Measurements from ENCODE around the gene MZT2B. TPM values are rescaled to one million over a fixed set of nuclear protein-coding genes. Genes with fewer than 3 reads are reported as not detected.
"Not testable (repeated sequence)": the region's sequence is repeated elsewhere in the genome, so short reads cannot be mapped to it uniquely, and the experiment has no call there.

The MZT2B gene, protein sequence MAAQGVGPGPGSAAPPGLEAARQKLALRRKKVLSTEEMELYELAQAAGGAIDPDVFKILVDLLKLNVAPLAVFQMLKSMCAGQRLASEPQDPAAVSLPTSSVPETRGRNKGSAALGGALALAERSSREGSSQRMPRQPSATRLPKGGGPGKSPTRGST
- total RNA-seq = 100 to 1,000 TPM; 161 to 195 TPM

DNA sequence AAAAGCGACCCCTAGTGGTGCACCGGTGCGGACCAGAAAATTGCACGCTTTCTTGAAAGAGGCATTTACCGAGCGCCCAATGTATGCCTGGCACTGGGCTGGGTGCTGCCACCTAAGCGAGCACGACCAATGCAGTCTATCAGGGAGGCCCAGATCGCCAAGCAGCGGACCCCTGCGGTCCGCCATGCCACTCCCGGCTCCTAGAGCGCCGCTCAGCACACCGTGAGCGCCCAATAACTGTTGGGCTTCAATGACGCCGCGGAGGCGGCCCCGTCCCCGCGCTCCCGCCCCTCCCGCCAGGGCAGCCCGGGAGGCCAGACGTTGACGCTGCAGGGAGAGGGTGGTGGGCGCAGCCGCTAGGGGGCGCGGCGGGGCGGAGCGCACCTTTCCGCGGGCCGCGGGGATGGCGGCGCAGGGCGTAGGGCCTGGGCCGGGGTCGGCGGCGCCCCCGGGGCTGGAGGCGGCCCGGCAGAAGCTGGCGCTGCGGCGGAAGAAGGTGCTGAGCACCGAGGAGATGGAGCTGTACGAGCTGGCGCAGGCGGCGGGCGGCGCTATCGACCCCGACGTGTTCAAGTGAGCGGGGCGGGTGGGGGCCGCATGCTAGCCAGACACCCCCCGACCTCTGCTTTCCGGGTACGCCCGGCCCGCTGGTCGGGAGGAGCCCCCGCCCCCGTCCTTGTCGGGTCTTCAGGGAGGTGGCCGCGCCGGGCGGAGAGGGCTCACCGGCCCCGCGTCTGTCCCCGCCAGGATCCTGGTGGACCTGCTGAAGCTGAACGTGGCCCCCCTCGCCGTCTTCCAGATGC, at the start of gene MZT2B:
Gene MZT2B, plus strand, starts transcription at position 383 of the 803 bp plus-strand sequence. Its CDS starts 21 bp downstream, at position 404.
- H3K4me1 ChIP-seq (replicated peaks); H3K9me3 ChIP-seq; H3K27me3 ChIP-seq (replicated peaks; ENCODE audit: insufficient read depth); H3K36me3 ChIP-seq: not testable (repeated sequence)
- peak; percentile 87 to 93 (median 92) for TF ChIP-seq CTCF (IDR thresholded peaks at IDR 0.05)
- peak within 1 kb of the TSS; percentile 98 for H3K4me3 ChIP-seq
- under 1% methylated on average over 69 of the region's 86 CpGs for WGBS
- intact Hi-C loops (cut with DNase I) = loop anchor here (2.0 to 10.0 kb wide), 3 partner anchors 151 to 923 kb away; partner anchors contain the start of genes IMP4 and PLEKHB2
- peak within 1 kb of the TSS; percentile 89 to 93 for H3K27ac ChIP-seq
- DNase-seq (ENCODE audit: low spot score) = peak; percentile 82

GRCh38 chr2:130135692-130136541, 46.1 kb upstream of the MZT2B start:
- intact Hi-C loops (cut with DNase I) = no loop called here
- WGBS = 85% methylated on average over 14 of the region's 15 CpGs

GRCh38 chr2:130136546-130136945, 45.5 kb upstream of the MZT2B start:
- H3K4me3 ChIP-seq; DNase-seq (ENCODE audit: low spot score); H3K27ac ChIP-seq; H3K4me1 ChIP-seq (replicated peaks); intact Hi-C loops (cut with DNase I); H3K9me3 ChIP-seq; H3K36me3 ChIP-seq; H3K27me3 ChIP-seq (replicated peaks; ENCODE audit: insufficient read depth): not testable (repeated sequence)
- WGBS = 59% methylated on average over 4 of the region's 10 CpGs

More at GRCh38 chr2:130135692-130136541, 46.1 kb upstream of the MZT2B start:
- no peak for TF ChIP-seq POLR2AphosphoS5 (IDR thresholded peaks at IDR 0.05)
- TF ChIP-seq CTCF (IDR thresholded peaks at IDR 0.05) = no peak
- H3K9me3 ChIP-seq = no peaks in the 10 kb centered on the region
- no peak overlapping the region for H3K27ac ChIP-seq
- no peaks in the 10 kb centered on the region for H3K27me3 ChIP-seq (replicated peaks; ENCODE audit: insufficient read depth)
- DNase-seq (ENCODE audit: low spot score) = no peak
- no peak overlapping the region for H3K4me3 ChIP-seq
- H3K4me1 ChIP-seq (replicated peaks) = no peaks in the 10 kb centered on the region
- no peaks in the 10 kb centered on the region for H3K36me3 ChIP-seq

DNA sequence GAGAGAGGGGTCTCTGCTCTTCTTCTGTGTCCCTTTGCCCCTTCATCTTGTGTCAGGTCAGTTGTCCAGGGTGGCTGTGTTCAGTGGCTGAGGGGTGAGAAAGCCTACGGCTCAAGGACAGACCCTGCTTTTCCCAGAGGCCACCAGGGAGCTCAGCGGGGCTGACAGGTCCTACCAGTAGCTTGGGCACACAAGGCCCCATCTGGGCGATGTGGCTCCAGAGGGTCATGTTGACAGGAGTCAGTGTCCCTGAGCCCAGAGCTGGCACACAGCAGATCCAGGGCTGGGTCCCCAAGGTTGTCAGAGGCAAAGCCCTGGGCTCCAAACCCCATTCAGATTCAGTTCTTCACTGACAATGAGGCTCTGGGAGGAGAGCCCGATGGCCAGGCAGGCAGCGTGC, 44.9 kb upstream of the MZT2B start:
- WGBS = 69% methylated on average over 3 of the region's 5 CpGs
- H3K9me3 ChIP-seq; DNase-seq (ENCODE audit: low spot score); H3K36me3 ChIP-seq; intact Hi-C loops (cut with DNase I); H3K27me3 ChIP-seq (replicated peaks; ENCODE audit: insufficient read depth); H3K27ac ChIP-seq; H3K4me1 ChIP-seq (replicated peaks); H3K4me3 ChIP-seq: not testable (repeated sequence)

GRCh38 chr2:130138326-130138725, 43.7 kb upstream of the MZT2B start:
- intact Hi-C loops (cut with DNase I); H3K4me3 ChIP-seq; H3K27me3 ChIP-seq (replicated peaks; ENCODE audit: insufficient read depth); H3K27ac ChIP-seq; H3K9me3 ChIP-seq; DNase-seq (ENCODE audit: low spot score); H3K36me3 ChIP-seq; H3K4me1 ChIP-seq (replicated peaks): not testable (repeated sequence)
- 88% methylated on average over 5 of the region's 13 CpGs for WGBS

DNA sequence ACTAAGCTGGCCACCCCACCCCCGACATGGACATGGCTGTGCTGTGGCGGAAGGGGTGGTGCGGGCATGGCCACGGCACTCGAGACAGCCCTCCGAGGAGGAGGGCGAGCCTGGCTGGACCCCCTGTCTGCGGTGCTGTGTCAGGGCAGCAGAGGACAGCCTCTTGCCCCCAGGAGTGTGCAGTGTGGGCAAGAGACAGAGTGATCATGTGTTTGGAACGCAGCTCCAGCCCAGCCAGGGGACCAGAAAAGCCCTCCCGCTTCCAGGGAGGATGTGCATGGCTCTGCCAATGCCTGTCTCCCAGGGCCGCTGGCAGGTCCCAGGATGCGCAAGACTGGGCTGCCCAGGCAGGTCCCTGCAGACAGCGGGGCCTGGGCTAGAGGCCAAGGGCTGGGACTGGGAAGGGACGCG, 43.2 kb upstream of the MZT2B start:
- H3K4me1 ChIP-seq (replicated peaks); H3K4me3 ChIP-seq; intact Hi-C loops (cut with DNase I); H3K9me3 ChIP-seq; H3K27ac ChIP-seq; H3K27me3 ChIP-seq (replicated peaks; ENCODE audit: insufficient read depth); H3K36me3 ChIP-seq: not testable (repeated sequence)
- 60% methylated on average over 13 of the region's 15 CpGs for WGBS
- DNase-seq (ENCODE audit: low spot score) = peak; percentile 53

GRCh38 chr2:130139331-130140280, 42.5 kb upstream of the MZT2B start:
- 75% methylated on average over 28 of the region's 30 CpGs for WGBS
- intact Hi-C loops (cut with DNase I) = not testable (repeated sequence)

GRCh38 chr2:130140516-130140915, 41.5 kb upstream of the MZT2B start:
- 100% methylated on average over 1 of the region's 7 CpGs for WGBS

More at GRCh38 chr2:130139331-130140280, 42.5 kb upstream of the MZT2B start:
- not testable (repeated sequence) for H3K4me3 ChIP-seq; DNase-seq (ENCODE audit: low spot score); H3K9me3 ChIP-seq; H3K36me3 ChIP-seq; H3K27ac ChIP-seq; H3K4me1 ChIP-seq (replicated peaks); H3K27me3 ChIP-seq (replicated peaks; ENCODE audit: insufficient read depth)

DNA sequence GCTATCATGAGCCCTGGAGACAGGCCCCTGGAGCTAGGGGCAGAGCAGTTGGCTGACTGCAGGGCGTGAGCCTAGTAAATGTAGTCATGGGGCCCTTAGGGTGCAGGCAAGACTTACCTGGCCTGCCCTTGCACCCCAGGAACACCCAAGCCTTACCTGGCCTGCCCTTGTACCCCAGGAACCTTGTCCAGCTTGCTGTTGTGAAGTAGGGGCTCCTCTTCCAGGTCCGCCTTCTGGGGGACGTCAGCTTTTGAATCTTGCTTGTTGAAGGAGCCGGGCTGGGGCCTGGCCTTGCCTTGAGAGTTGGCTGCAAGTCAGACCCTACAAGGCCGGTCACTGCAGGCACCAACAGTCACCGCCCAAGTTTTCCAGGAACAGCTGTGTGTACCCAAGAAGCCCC, 41.1 kb upstream of the MZT2B start:
- intact Hi-C loops (cut with DNase I); H3K27ac ChIP-seq; H3K36me3 ChIP-seq; DNase-seq (ENCODE audit: low spot score); H3K27me3 ChIP-seq (replicated peaks; ENCODE audit: insufficient read depth); H3K9me3 ChIP-seq; H3K4me1 ChIP-seq (replicated peaks); H3K4me3 ChIP-seq: not testable (repeated sequence)
- 100% methylated on average over 3 of the region's 6 CpGs for WGBS

More at GRCh38 chr2:130140516-130140915, 41.5 kb upstream of the MZT2B start:
- intact Hi-C loops (cut with DNase I); H3K36me3 ChIP-seq; H3K4me1 ChIP-seq (replicated peaks); H3K27me3 ChIP-seq (replicated peaks; ENCODE audit: insufficient read depth); H3K4me3 ChIP-seq; H3K27ac ChIP-seq; H3K9me3 ChIP-seq; DNase-seq (ENCODE audit: low spot score): not testable (repeated sequence)
